Kidney epithelial cell (primary cell): ENCODE results near the gene HSD11B2. TPM values are rescaled to one million over a fixed set of nuclear protein-coding genes. Genes with fewer than 3 reads are reported as not detected.
A peak's percentile ranks its signal among the peaks of the same experiment; 100 is the strongest.

ENCODE experiments used
- DNase-seq: peaks from one replicate; pipeline ENCODE4 v3.0.0-alpha.2; 2010; ENCODE audit warnings: low read depth
- H3K27me3 ChIP-seq: 2 replicates; pipeline ENCODE4 v1.6.0; 2011; ENCODE audit warnings: low read length; ENCODE audit not compliant: control insufficient read depth, insufficient read depth
- H3K36me3 ChIP-seq: 2 replicates; pipeline ENCODE4 v1.5.1; 2011; ENCODE audit warnings: low read length; ENCODE audit not compliant: control insufficient read depth, insufficient read depth
- H3K4me3 ChIP-seq: 2 replicates; pipeline ENCODE4 v1.5.1; 2011; ENCODE audit warnings: low read depth, mild to moderate bottlenecking, control low read depth, low read length
- CTCF ChIP-seq: IDR thresholded peaks from 2 replicates; pipeline ENCODE4 v1.5.1; 2011; ENCODE audit warnings: mild to moderate bottlenecking, moderate library complexity, low read length, control low read depth, inconsistent platforms; ENCODE audit not compliant: insufficient read depth, poor library complexity, severe bottlenecking
- total RNA-seq: library from RNA; depleted of rRNA; stranded (reverse); fragments of >200 nt; gene quantifications from 2 replicates; pipeline ENCODE4 v1.2.3, GENCODE V29; 2015

HSD11B2 gene
- total RNA-seq, 1 donor from 2014 or later: 5.8 TPM

DNA sequence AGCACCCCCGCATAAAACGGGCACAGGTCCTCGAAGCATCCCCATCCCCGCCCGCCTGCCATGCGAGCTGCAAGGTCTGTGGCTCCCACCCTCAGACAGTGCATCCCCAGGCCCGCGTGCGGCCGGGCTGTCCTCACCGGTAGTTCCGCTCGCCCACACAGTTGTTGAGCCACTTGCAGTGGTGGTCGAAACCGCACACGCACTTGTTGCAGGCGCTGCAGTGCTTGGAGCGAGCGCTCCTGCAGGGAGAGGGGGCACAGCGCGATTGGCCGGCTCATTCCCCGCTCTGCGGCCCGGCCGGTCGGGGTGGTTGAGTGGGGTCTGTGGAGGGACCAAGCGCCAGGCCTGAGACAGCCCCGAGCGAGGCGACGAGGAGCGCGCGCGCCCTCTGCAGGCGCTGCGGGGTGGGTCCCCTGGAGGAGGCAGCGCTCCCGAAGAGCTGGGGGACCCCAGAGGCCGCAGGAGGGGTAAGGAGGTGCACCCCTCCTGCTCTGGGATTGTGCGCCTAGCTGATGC lies 31.6 kb upstream of the HSD11B2 start:
- no peak for DNase-seq
- TF ChIP-seq CTCF: peak; percentile 78
- H3K27me3 ChIP-seq: peaks cover 38% of the 10 kb centered on the region

GRCh38 chr16:67399749-67400704 lies 30.9 kb upstream of the HSD11B2 start:
- TF ChIP-seq CTCF: no peak
- Histone ChIP-seq H3K36me3 (no peaks in the 10 kb centered on the region), H3K4me3 (no peak overlapping the region), H3K27me3 (peaks cover 30% of the 10 kb centered on the region)
- DNase-seq: no peak

More for the DNA sequence above, 31.6 kb upstream of the HSD11B2 start:
- H3K36me3 ChIP-seq: no peaks in the 10 kb centered on the region
- H3K4me3 ChIP-seq: no peak overlapping the region

- Histone ChIP-seq H3K36me3 (no peaks in the 10 kb centered on the region), H3K4me3 (no peak overlapping the region), H3K27me3 (peaks cover 22% of the 10 kb centered on the region)
- no peak for TF ChIP-seq CTCF
- no peak for DNase-seq
Measured at GRCh38 chr16:67400901-67401300, 30.0 kb upstream of the HSD11B2 start.

- peaks cover 8% of the 10 kb centered on the region for H3K27me3 ChIP-seq
- no peak for TF ChIP-seq CTCF
- no peak for DNase-seq
- H3K36me3 ChIP-seq: no peaks in the 10 kb centered on the region
- no peak overlapping the region for H3K4me3 ChIP-seq
Measured at GRCh38 chr16:67403976-67404555, 26.9 kb upstream of the HSD11B2 start.

- Histone ChIP-seq H3K27me3 (peaks cover 2% of the 10 kb centered on the region), H3K36me3 (no peaks in the 10 kb centered on the region), H3K4me3 (no peak overlapping the region)
- TF ChIP-seq CTCF: no peak
- peak; percentile 50 for DNase-seq
Measured at GRCh38 chr16:67404740-67405226, 26.1 kb upstream of the HSD11B2 start.
